NT2/D1 (cell line): ENCODE measurements around the gene ZBTB20.

Experiments used
- YY1 ChIP-seq: IDR thresholded peaks from 2 replicates; pipeline ENCODE4 v1.6.1; 2011; ENCODE audit not compliant: insufficient read length, insufficient read depth
- ZNF274 ChIP-seq: IDR thresholded peaks from 2 replicates; pipeline ENCODE4 v1.6.1; 2011; ENCODE audit warnings: mild to moderate bottlenecking, low read depth, low read length

DNA sequence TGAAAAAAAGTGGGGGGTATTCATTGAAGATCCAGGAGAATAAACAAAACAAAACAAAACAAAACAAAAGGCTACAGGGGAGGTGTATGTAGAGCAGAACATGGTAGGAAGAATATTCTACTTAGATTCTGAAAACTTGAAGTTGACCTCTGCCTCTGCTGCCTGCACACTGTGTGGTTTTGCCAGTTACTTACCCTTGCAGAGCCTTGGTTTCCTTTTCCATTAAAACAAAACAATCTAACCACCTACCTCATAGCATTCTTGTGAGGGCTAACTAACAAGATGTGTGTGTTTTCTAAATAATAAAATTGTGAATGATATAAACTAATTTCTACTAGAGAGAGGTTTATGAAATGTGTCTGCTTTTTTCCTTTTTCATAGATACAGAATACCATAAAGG is 430.2 kb downstream of the ZBTB20 start:
- no peak for TF ChIP-seq ZNF274
- no peak for TF ChIP-seq YY1
